Caco-2 (cell line): Measurements from ENCODE around the gene ING4. TPM values are rescaled to one million over a fixed set of nuclear protein-coding genes. Genes with fewer than 3 reads are reported as not detected.

Experiments used
- BruUV-seq: library from RNA; stranded (reverse); fragments of 400-500 nt; replicated peaks from 2 replicates; lab custom pipeline; 2021; lab: Mats Ljungman, UMichigan
- CTCF ChIA-PET: fragments of 300-600 bp; sonication (Branson Sonifier 250); formaldehyde crosslinking; loops from one replicate; lab custom pipeline; 2022; ENCODE audit warnings: antibody characterized with exemption; lab: Charles Lee
- POLR2A ChIA-PET: fragments of 300-600 bp; sonication (Branson Sonifier 250); formaldehyde crosslinking; loops from one replicate; lab custom pipeline; 2022; ENCODE audit warnings: antibody characterized with exemption; lab: Charles Lee
- DNase-seq, 2 experiments: peaks; one replicate each; pipeline versions ENCODE4 v3.0.0 to v3.0.0-alpha.2; 2020 to 2022
- H3K27me3 ChIP-seq: replicated peaks from 2 replicates; pipeline ENCODE4 v1.6.0; 2011; ENCODE audit warnings: low read length; ENCODE audit not compliant: control insufficient read depth, insufficient read depth
- H3K36me3 ChIP-seq: 2 replicates; pipeline ENCODE4 v1.5.1; 2011; ENCODE audit warnings: low read length; ENCODE audit not compliant: control insufficient read depth, insufficient read depth
- H3K4me1 ChIP-seq: fragments of 250-450 bp; sonication (Bioruptor Pico); 2 replicates; pipeline ENCODE4 v1.5.1; 2020; ENCODE audit warnings: mild to moderate bottlenecking
- H3K4me3 ChIP-seq: 2 replicates; pipeline ENCODE4 v1.5.1; 2011; ENCODE audit warnings: low read depth, mild to moderate bottlenecking, control low read depth, low read length
- H3K9me3 ChIP-seq: fragments of 250-450 bp; sonication (Bioruptor Pico); 2 replicates; pipeline ENCODE4 v1.5.1; 2020; ENCODE audit warnings: mild to moderate bottlenecking, moderate library complexity
- H3K27ac Mint-ChIP-seq: one replicate; pipeline ENCODE4 v1.8.0; 2022; ENCODE audit warnings: mixed read lengths; ENCODE audit not compliant: unreplicated experiment
- H3K27me3 Mint-ChIP-seq: one replicate; pipeline ENCODE4 v1.8.0; 2022; ENCODE audit warnings: mixed read lengths; ENCODE audit not compliant: insufficient read depth, unreplicated experiment
- H3K36me3 Mint-ChIP-seq: one replicate; pipeline ENCODE4 v1.8.0; 2022; ENCODE audit warnings: mild to moderate bottlenecking, mixed read lengths; ENCODE audit not compliant: insufficient read depth, unreplicated experiment
- H3K4me1 Mint-ChIP-seq: one replicate; pipeline ENCODE4 v1.8.0; 2022; ENCODE audit warnings: low read depth, mixed read lengths; ENCODE audit not compliant: unreplicated experiment
- H3K4me3 Mint-ChIP-seq: one replicate; pipeline ENCODE4 v1.8.0; 2022; ENCODE audit warnings: mild to moderate bottlenecking, moderate library complexity, mixed read lengths; ENCODE audit not compliant: unreplicated experiment
- H3K9me3 Mint-ChIP-seq: one replicate; pipeline ENCODE4 v1.8.0; 2022; ENCODE audit warnings: mixed read lengths; ENCODE audit not compliant: unreplicated experiment
- CTCF ChIP-seq, 2 experiments: fragments of 200-600 bp in 1 of 2; IDR thresholded peaks; 1 replicate in 1 of 2; 2 replicates in 1 of 2; pipeline versions ENCODE4 v1.5.1 to v1.8.0; 2011 to 2022; ENCODE audit warnings: antibody characterized with exemption in 1 of 2, control low read depth in 1 of 2, inconsistent platforms in 1 of 2, low read depth in 1 of 2, low read length in 1 of 2, mild to moderate bottlenecking in 1 of 2, moderate library complexity in 1 of 2; ENCODE audit not compliant: insufficient read depth in 1 of 2, severe bottlenecking in 1 of 2, unreplicated experiment in 1 of 2
- intact Hi-C: fragments of 100-400 bp; cut with micrococcal nuclease; formaldehyde crosslinking; loops from one replicate; pipeline ENCODE4 v1.10.0; 2022; ENCODE audit not compliant: unreplicated experiment
- total RNA-seq: library from RNA; stranded (reverse); gene quantifications from 2 replicates; pipeline ENCODE4 v1.2.3, GENCODE V29; 2022

The ING4 gene
- total RNA-seq, 1 experiment from 2014 or later = 32.8 TPM

- Mint-ChIP-seq H3K36me3 (peaks cover 8% of the 10 kb centered on the region), H3K4me1 (peaks cover 10% of the 10 kb centered on the region), H3K9me3 (no peaks in the 10 kb centered on the region), H3K27me3 (peaks cover 36% of the 10 kb centered on the region), H3K27ac (no peak overlapping the region), H3K4me3 (no peak overlapping the region)
- DNase-seq = peak; percentile 70 to 77
- intact Hi-C loops = no loop called here
- no peaks in the 10 kb centered on the region for H3K9me3 ChIP-seq
- CTCF ChIA-PET = interaction anchor here (1.6 kb wide), 1 partner anchor 15 kb away, joined by 6 read pairs; the partner anchor contains the start of gene ZNF384
- BruUV-seq = no TSS peak
- TF ChIP-seq CTCF (IDR thresholded peaks at IDR 0.05; ENCODE audit: insufficient read depth in 1 of 2, low read depth in 1 of 2, low read length in 1 of 2, severe bottlenecking in 1 of 2, unreplicated experiment in 1 of 2) = peak; percentile 10 to 38
- no peak overlapping the region for H3K4me3 ChIP-seq
- H3K36me3 ChIP-seq = no peaks in the 10 kb centered on the region
- H3K4me1 ChIP-seq = peaks cover 5% of the 10 kb centered on the region
- POLR2A ChIA-PET = no interaction called here
- H3K27me3 ChIP-seq = peaks cover 5% of the 10 kb centered on the region
These were observed 40.7 kb upstream of the ING4 start for GRCh38 chr12:6703631-6704030.

- Mint-ChIP-seq H3K27ac (no peak overlapping the region), H3K9me3 (no peaks in the 10 kb centered on the region), H3K4me3 (peak overlapping the region; percentile 50), H3K27me3 (peaks cover 49% of the 10 kb centered on the region), H3K36me3 (peaks cover 6% of the 10 kb centered on the region), H3K4me1 (peaks cover 10% of the 10 kb centered on the region)
- peaks cover 5% of the 10 kb centered on the region for H3K27me3 ChIP-seq
- POLR2A ChIA-PET = no interaction called here
- intact Hi-C loops = no loop called here
- peaks cover 5% of the 10 kb centered on the region for H3K4me1 ChIP-seq
- H3K36me3 ChIP-seq = no peaks in the 10 kb centered on the region
- CTCF ChIA-PET = interaction anchor here (0.6 kb wide), 1 partner anchor 121 kb away, joined by 4 read pairs; no protein-coding TSS in a partner anchor
- H3K9me3 ChIP-seq = no peaks in the 10 kb centered on the region
- no peak for TF ChIP-seq CTCF (IDR thresholded peaks at IDR 0.05; ENCODE audit: insufficient read depth in 1 of 2, low read depth in 1 of 2, low read length in 1 of 2, severe bottlenecking in 1 of 2, unreplicated experiment in 1 of 2)
- DNase-seq = no peak
- BruUV-seq = no TSS peak
- peak overlapping the region; percentile 48 for H3K4me3 ChIP-seq
These were observed 38.3 kb upstream of the ING4 start for GRCh38 chr12:6701078-6701768.

DNA sequence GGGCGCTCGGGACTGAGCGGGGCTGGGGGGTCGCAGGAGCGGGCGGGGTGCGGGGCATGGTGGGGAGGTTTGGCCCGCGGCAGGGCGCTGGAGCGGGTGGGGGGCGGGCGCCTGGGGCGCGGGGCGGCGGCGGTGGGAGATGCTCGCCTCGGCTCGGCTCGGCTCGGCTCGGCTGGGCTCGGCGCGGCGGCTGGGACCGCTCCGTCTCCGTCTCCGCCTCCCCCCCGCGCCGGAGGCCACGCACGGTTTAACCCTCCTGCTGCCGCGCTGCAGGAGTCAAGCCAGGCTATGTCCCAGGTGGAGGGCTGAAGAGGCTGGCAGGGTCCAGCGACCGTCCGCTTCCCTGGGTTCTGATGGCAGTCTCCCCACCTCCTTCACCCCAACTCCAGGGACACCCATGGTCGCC is 37.7 kb upstream of the ING4 start, which contains the start of gene PIANP:
PIANP (minus strand) TSS at position 170 of the 406 bp plus-strand sequence. CDS start 2,754 bp downstream, outside the sequence.
- Histone ChIP-seq H3K4me3 (peak within 1 kb of the TSS; percentile 48), H3K4me1 (peaks cover 5% of the 10 kb centered on the region), H3K9me3 (no peaks in the 10 kb centered on the region), H3K36me3 (no peaks in the 10 kb centered on the region), H3K27me3 (peaks cover 5% of the 10 kb centered on the region)
- POLR2A ChIA-PET = no interaction called here
- intact Hi-C loops = no loop called here
- no peak within 1 kb of the TSS for H3K27ac Mint-ChIP-seq
- peaks cover 10% of the 10 kb centered on the region for H3K4me1 Mint-ChIP-seq
- CTCF ChIA-PET = interaction anchor here (0.7 to 1.3 kb wide), 2 partner anchors 11 to 146 kb away, joined by 4 read pairs; partner anchors contain the start of gene ZNF384
- no peaks in the 10 kb centered on the region for H3K9me3 Mint-ChIP-seq
- DNase-seq = peak; percentile 61 to 77
- H3K4me3 Mint-ChIP-seq = peak within 1 kb of the TSS; percentile 50
- H3K27me3 Mint-ChIP-seq = peaks cover 49% of the 10 kb centered on the region
- no peak for TF ChIP-seq CTCF (IDR thresholded peaks at IDR 0.05; ENCODE audit: insufficient read depth in 1 of 2, low read depth in 1 of 2, low read length in 1 of 2, severe bottlenecking in 1 of 2, unreplicated experiment in 1 of 2)
- H3K36me3 Mint-ChIP-seq = peaks cover 6% of the 10 kb centered on the region
- no TSS peak for BruUV-seq
